ENCODE data around the gene ANKRD55.
A peak's percentile ranks its signal among the peaks of the same experiment; 100 is the strongest.
"Not testable (repeated sequence)": the region's sequence is repeated elsewhere in the genome, so short reads cannot be mapped to it uniquely, and the experiment has no call there.

Gene ANKRD55

DNA sequence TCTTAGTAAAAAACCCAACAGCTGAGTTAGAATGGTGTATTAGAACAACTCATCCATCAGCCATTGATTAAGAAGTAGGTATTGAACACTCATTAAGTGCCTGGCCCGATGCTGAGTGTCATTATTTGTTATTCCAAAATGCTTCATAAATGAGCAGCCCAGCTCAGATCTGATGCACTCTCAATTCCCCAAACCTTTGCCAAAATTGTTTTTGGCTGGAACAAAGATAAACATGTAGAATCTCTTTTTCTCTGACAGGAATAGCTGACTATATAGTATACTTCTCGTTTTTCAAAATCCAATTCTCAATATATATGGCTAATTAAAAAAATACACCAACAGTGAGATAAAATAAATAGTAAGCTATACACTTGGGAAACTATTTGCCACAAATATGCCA, 20.0 kb upstream of the ANKRD55 start:
- DNase-seq (ENCODE audit: low spot score): no peak

DNA sequence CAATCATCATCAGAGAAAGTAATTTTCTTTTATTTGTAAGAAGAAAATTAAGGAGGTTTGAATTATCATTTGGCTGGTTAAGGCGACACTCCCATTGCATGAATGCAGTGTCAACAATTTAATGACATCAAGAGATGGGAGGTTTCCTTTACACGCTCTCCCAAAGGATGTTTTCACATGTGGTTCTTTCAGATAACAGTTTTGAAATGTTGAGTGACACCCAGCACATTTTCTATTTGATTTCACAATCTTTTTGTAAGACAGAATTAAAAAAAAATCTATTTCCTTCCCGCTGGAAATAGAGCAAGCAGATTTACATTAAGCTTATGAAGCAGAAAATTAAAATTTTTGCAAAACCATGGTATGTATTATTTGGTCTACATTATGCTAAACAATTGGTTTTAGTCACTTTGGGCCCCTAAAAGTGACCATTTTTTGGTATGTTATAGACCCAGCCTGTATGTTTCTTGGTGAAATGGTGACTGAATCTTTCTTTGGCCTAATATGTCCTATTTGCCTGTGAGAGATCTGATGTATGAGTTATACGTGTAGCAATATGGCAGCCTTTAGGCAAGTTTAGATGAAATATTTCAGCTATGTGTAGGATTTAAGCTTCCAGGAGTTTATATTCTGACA, 18.9 kb upstream of the ANKRD55 start:
- no peak for DNase-seq (ENCODE audit: low spot score)

DNA sequence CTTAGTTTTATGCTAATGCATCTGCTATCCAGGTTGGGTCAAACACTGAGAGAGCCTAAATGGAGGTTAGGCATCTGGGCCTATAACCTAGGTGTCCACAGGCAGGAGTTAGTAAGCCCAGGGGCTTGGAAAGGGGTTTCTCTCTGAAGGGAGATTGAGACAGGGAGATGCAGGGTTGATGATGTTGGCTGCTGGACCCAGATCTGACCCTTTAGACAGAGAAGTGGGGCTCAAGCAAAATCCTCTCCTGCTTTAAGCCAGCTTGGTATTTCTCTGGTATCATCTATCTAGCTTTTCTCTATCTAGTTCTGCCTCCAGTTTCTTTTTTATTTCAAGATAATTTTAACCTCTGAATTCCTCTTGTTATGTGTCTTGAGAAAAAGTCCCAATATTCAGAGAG, 18.3 kb upstream of the ANKRD55 start:
- no peak for DNase-seq (ENCODE audit: low spot score)

DNA sequence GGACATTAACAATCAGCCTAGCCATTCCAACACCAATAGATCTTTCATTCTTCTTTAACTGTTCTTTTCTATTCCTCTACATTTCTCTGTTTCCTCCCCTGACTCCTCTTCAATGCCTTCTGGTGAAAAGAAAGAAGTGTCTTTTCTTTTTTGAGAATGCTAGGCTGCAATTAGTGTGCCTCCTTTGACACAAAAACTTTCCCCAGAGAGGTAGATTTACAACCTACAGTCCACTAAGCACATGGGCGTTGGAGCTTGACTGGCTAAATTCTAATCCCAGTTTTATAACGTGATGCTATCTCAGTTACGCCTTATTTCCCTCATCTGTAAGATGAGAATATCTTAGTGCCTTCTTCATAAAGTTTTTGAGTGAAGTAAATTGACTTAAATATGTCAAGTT, 16.9 kb upstream of the ANKRD55 start:
- no peak for DNase-seq (ENCODE audit: low spot score)

DNA sequence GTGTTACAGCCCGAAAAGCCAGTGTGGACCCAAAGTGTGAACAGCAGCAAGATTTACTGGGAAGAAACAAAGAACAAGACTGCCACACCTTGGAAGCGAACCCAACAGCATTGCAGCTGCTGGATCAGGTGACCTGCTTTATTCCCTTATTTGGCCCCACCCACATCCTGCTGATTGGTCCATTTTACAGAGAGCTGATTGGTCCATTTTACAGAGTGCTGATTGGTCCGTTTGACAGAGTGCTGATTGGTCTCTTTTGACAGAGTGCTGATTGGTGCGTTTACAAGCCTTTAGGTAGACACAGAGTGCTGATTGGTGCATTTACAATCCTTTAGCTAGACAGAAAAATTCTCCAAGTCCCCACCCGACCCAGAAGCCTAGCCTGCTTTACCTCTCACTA, 16.0 kb upstream of the ANKRD55 start:
- DNase-seq (ENCODE audit: low spot score): not testable (repeated sequence)

DNA sequence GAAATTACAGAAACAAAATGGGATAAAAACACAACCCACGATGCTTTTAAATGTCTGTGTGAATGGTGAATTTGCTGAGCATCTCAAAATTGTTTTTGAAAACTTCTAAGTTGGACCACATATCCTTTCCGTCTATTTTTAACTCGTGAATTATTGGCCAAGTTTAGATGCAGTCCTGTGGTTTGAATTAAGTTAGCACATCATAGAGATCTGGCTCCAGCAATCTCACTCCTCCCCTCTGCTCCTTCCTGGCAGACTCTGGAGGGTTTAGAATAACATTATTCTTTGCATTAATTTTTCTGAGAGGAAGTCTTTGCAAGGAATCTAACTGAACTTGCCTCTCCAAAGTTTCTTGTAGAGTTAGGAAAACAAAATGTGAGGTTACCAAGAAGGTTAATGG, 14.5 kb upstream of the ANKRD55 start:
- DNase-seq (ENCODE audit: low spot score): peak; percentile 37

DNA sequence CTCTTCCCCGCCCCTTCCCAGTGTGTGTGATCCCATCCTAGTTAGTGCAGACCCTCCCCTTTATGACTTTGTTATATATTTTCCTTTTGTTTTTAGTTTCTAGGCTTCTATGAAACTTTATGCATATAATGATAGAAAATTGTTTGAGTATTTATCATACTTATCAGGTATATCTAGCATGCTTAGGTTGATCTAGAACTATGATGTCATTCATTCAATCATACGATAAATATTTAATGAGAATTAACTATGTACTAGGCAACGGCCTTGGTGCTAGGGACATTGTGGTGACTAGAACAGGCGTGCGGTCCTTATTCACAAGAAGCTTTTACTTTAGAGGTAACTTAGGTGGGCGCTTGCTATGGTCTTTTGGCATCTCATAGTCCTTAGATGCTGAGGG, 13.6 kb upstream of the ANKRD55 start:
- no peak for DNase-seq (ENCODE audit: low spot score)

DNA sequence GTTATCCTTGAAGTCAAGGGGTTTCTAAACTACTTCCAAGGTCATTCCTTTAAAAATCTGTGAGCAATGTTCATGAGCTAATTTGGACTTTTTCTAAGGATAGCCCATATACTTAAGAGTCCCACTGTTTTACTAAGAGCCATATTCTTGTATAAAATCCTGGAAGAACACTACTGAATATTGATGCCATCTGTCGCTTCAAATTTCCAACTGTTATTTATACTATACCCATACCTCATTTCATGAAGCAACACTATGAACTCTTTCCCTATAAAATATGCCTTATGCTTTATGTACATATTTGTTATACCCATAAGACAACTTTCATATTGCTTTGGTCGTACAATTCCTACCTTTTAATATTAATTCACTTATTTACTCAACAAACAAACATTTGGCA, 12.4 kb upstream of the ANKRD55 start:
- DNase-seq (ENCODE audit: low spot score): no peak

DNA sequence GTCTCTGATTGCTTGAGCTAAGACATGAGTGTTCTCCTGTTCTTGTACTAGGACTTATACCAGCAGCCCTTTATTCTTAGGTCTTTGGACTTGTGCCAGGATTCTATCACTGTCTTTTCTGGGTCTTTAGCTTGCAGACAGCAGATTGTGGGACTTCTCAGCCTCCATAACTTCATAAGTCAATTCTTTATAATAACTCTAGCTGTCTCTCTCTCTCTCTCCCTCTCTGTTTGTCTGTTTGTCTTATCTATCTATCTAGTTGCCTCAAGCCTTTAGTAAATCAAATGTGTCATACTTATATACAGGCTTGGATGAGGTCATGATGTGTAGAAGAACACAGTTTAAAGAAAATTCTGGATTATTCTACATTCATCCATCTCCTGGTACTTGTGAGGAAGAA, 11.5 kb upstream of the ANKRD55 start:
- DNase-seq (ENCODE audit: low spot score): no peak

DNA sequence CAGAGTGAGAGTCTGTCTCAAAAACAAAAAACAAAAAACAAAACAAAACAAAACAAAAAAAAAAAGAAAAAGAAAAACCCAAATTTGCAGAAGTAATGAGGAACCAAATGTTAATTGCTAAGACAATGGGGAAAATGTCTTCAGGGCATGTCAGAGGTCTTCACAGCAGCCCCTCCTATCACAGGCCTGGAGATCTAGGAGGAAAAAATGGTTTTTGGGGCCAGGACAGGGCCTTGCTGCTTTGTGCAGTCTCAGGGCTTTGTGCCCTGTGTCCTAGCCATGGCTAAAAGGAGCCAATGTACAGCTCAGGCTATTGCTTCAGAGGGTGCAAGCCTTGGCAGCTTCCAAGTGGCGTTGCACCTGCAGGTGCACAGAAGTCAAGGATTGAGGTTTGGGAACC, 9.1 kb upstream of the ANKRD55 start:
- DNase-seq (ENCODE audit: low spot score): not testable (repeated sequence)

DNA sequence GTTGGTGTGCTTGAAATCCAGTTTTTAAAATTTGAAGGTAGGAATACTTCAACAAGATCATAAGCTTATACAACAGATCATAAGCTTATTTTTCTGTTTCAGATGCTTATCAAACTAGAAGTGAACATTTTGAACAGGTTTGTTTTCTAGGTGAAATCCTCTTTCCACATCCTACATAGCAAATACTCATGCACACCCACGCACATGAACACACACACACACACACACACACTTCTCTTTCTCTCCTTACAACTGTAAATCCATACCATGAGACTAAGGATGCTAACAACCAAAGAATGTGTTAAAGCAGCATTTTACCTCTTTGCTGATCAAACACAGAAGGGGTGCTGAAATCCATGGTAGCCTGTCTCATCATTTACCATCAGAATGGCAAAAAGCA, 592 bp downstream of the ANKRD55 start:
- DNase-seq (ENCODE audit: low spot score): no peak

DNA sequence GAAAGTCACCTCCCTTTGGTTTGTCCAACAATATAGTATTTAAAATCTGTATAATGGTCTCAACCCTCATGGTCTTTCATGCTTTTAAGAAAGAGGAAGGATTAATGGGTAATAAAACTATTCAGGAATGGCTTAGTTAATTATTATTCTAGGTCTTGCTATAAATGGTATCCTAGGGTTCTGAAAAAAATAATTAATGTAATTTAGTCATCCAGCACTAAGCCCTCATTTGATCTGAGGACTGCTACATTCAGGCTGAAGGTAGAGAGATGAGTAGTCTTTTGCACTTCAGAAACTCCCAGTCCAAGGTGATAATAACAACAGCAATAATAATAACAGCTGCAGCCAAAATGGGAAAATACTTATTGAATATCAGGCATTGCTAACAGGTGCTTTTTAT, 2.6 kb downstream of the ANKRD55 start:
- no peak for DNase-seq (ENCODE audit: low spot score)

DNA sequence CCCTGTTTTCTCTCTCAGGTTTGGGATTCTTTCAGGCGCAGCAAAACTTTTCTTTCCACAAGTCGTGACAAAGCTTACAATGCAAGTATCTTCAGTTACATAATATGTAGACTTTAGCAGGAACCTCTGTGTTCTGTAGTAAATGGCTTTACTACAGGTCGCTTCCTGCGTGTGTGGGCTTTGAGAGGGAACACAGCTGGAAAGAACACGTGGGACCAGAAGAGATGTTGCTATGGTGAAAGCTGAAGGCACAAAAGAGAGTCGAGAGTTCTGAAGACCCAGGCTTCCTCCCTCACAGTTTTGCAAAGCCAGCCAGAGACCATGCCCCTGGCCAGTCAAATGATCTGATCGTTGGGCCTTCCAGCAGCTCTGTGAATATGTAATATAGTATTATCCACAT, 4.0 kb downstream of the ANKRD55 start:
- DNase-seq (ENCODE audit: low spot score): no peak

DNA sequence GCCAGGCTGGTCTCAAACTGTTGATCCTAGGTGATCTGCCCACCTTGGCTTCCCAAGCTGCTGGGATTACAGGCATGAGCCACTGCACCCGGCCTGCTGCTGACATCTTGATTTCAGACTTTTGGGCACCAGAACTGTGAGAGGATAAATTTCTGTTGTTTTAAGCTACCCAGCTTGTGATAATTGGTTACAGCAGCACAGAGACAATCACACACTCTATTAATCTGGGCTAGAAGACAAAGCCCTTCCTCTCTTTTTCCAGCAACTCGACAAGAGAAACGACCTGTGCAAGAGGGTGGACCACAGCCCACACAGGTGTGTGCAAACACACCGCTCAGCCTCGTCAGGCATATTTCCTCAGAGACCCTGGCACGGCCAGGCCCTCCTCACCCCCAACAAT, 4.5 kb downstream of the ANKRD55 start:
- no peak for DNase-seq (ENCODE audit: low spot score)

DNA sequence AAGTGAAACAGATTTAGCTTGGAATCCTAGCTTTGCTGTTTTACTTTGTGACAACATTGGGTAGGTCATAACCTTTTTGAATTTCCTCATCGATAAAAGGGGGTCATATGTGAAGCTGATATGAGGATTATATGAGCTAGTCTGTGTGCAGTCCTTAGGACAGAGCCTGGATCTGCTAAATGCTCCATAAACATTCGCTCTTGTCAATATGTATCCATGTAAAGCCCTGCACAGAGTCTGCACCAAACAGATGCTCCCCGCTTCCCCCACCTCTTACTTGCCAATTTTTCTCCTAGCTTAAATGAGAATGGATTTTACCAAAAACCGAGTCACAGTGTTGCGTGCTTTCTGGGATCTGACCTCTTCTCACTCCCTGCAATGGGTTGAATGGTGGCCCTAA, 5.4 kb downstream of the ANKRD55 start:
- DNase-seq (ENCODE audit: low spot score): no peak

DNA sequence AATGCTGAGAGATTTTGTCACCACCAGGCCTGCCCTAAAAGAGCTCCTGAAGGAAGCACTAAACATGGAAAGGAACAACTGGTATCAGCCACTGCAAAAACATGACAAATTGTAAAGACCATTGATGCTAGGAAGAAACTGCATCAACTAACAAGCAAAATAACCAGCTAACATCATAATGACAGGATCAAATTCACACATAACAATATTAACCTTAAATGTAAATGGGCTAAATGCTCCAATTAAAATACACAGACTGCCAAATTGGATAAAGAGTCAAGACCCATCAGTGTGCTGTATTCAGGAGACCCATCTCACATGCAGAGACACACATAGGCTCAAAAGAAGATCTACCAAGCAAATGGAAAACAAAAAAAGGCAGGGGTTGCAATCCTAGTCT, 9.8 kb downstream of the ANKRD55 start:
- DNase-seq (ENCODE audit: low spot score): not testable (repeated sequence)

DNA sequence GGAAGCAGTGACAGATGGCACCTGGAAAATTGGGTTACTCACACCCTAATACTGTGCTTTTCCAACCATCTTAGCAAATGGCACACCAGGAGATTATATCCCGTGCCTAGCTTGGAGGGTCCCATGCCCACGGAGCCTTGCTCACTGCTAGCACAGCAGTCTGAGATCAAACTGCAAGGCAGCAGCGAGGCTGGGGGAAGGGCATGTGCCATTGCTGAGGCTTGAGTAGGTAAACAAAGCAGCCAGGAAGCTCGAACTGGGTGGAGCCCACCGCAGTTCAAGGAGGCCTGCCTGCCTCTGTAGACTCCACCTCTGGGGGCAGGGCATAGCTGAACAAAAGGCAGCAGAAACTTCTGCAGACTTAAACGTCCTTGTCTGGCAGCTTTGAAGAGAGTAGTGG, 11.5 kb downstream of the ANKRD55 start:
- DNase-seq (ENCODE audit: low spot score): not testable (repeated sequence)

DNA sequence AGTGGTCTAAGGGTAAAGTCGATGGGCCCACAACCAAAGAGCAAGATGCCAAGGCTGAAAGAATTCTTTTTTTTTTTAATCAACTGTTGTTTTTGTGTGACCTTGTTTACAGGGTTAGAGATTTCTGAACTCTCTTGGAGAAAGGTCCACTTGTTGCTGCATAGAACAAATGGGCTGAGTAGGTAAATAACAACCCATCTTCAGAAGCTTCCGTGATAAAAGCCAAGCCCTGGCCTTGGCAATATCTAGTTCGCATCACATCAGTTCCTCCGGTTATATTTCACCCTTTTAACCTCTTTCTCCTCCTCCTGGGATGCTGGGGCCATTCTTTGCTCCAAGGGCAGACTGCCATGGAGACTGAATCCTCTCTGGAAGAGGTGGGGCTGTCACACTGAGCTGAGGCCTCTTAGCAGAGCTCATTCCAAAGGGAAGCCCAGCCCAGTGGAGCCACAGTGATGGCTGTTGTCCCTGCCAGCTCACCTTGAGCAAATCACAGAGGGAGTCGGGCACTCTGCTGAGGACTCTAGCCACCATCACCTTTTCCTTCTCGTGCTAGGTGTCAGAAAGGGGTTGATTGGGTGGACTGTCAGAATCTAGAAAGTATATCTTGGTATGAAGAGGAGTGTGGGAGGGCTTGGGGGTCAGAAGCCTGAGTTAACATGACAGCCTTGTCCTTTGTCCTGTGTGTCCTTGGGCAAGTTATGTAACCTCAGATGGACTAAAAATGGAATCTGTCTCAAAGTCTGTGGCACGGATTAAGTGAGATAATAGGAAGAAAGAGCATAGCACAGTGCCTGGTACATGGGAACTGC, 17.9 kb downstream of the ANKRD55 start:
- DNase-seq (ENCODE audit: low spot score): no peak

DNA sequence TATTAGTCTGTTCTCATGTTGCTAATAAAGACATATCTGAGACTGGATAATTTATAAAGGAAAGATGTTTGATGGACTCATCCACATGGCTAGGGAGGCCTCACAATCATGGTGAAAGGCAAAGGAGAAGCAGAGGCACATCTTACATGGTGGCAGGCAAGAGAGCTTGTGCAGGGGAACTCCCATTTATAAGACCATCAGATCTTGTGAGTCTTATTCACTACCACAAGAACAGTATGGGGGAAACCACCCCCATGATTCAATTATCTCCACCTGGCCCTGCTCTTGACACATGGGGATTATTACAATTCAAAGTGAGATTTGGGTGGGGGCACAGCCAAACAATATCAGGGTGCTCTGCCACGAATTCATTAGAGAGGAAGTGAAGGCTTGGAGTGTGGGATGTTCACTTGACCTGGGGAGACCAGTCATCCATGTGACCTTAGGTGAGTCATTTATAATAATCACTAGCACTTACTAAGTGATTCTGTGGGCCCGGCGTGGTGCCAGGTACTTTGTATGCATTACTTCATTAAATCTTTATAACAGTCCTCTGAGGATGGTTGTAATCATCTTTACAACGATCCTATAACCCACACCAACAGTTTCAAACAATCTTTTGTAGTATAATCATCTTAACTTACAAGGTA, 19.1 kb downstream of the ANKRD55 start:
- DNase-seq (ENCODE audit: low spot score): not testable (repeated sequence)

DNA sequence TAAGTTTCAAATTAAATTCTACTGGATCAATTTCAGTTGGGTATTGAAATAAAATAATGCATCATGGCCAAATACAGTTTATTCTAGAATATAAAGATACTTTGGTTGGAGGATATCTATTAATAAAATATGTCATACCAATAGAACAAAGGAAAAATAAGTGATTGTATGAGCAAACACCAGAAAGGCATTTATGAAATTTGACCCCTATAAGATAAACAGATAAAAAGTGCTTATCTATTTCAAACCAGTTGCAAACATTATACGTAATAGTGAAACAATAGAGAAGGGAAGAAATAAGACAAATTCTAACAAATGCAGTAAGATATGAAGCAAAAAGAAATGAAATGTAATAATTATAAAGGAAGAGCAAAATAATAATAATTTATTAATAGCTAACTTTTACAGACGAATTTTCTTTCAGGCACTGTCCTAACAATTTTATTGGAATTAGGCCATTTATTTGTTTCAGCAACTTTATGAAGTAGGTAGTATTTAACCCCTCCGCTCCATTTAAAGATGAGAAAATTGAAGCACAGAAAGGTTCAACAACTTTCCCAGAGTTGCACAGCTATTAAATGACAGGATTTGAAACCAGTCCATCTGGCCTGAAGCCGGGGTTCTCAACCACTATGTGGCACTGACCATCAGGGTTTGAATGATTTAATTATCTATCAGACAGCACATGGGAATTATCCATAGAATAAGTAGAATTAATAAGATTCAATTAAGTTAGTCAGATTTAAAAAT, 20.8 kb downstream of the ANKRD55 start:
- no peak for DNase-seq (ENCODE audit: low spot score)

DNA sequence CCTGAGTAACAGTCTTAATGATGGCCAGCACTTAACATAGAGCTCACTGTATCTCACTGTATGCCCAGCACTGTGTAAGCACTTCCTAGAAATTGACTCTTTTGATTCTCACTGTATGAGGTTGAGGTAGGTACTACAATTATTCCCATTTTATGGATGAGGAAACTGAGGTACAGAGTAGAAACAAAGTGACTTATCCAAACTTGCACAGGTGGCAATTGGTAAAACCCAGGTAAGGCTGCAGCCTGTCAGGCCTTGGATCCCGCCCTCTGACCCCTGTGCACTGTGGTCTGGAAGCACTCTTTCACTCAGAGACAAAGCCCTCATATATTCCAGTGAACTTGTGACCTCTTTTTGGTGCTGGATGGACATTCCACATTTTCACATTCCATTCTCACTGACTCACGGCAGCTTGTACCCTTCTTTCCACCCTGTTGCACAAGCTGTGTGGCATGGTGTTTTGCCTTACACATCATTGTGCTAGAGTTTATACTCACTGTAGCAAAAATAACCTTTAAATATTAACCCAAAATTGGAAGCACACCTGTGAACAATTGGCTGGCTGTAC, 21.7 kb downstream of the ANKRD55 start:
- DNase-seq (ENCODE audit: low spot score): peak; percentile 75

DNA sequence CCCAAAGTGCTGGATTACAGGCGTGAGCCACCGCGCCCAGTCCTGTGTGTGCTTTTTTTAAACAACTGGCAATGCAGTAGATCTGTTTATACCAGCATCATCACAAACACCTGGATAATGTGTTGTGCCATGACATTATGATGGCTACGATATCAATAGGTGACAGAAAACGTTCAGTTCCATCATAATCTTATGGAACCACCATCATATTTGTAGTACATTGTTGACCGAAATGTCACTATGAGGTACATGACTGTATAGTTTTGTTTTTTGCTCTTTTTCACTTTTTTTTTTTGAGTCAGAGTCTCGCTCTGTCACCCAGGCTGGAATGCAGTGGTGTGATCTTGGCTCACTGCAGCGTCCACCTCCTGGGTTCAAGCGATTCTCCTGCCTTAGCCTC, 24.4 kb downstream of the ANKRD55 start:
- no peak for DNase-seq (ENCODE audit: low spot score)
